Vein endothelial cell (primary cell): ENCODE data around the gene OR6C4. TPM values are rescaled to one million over a fixed set of nuclear protein-coding genes. Genes with fewer than 3 reads are reported as not detected.

Experiments used
- total RNA-seq: library from RNA; depleted of rRNA; stranded (reverse); fragments of >200 nt; gene quantifications from 2 replicates; pipeline ENCODE4 v1.2.3, GENCODE V29; 2012

The OR6C4 gene
- not detected in 2 replicates for total RNA-seq

DNA sequence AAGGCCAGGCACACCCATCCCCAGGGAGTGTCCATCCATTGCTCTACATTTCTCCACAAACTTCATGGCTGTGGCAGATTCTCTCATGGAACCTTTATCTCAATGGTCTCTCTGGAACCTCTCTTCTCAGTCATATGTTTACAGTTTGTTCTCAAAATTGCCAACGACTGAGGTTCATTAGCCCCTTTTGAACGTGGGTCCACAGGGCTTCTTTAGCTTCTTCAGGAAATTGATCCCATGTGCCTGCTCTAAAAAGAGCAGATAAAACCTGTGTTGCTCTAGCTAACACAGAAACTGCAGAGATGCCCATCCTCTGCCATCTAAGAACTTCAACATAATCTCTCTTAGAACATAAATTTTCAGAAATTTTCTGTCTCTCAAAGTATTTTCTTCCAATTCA lies at the start of gene OR6C4:
OR6C4 (plus strand) TSS at position 301 of the 400 bp plus-strand sequence. CDS start 1,625 bp downstream, outside the sequence.

DNA sequence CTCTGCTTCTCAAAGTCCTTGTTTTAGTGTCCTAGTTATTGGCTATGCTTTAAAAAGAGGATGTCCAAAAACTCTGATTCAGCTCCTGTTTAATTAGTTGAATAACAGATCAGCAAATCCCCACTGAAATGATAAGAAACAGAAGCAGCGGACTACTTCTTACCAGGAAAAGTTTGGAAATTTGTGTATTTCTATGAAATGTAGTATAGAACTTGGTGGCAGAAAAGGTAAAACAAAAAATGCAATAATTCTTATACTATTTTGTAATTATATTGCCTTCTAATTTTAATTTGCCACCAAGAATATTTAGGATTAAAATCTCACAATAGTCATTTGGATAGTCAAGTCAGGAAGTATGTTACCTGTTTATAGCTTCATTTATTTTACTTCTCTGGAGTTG lies 22.8 kb downstream of the OR6C4 start, which contains the start of gene OR2AP1:
OR2AP1 (plus strand) TSS at position 301 of the 400 bp plus-strand sequence. CDS start 1,947 bp downstream, outside the sequence.

Other genes starting within 250 kb of the OR6C4 start
- gene OR6C1, start 235.3 kb upstream of the OR6C4 start, total RNA-seq, result not detected in 2 replicates
- gene OR6C3, start 218.9 kb upstream of the OR6C4 start, total RNA-seq, result not detected in 2 replicates
- gene OR6C75, start 186.6 kb upstream of the OR6C4 start, total RNA-seq, result not detected in 2 replicates
- not detected in 2 replicates for gene OR6C65, start 149.1 kb upstream of the OR6C4 start, total RNA-seq
- not detected in 2 replicates for gene OR6C76, start 123.3 kb upstream of the OR6C4 start, total RNA-seq
- not detected in 2 replicates for gene OR6C2, start 105.5 kb upstream of the OR6C4 start, total RNA-seq
- not detected in 2 replicates for gene OR6C70, start 79.5 kb upstream of the OR6C4 start, total RNA-seq
- gene OR6C68, start 57.2 kb upstream of the OR6C4 start, total RNA-seq, result not detected in 2 replicates
- not detected in 2 replicates for gene OR2AP1, start 22.9 kb downstream of the OR6C4 start, total RNA-seq
- not detected in 2 replicates for gene OR10P1, start 87.3 kb downstream of the OR6C4 start, total RNA-seq
- gene ITGA7, start 158.3 kb downstream of the OR6C4 start, total RNA-seq, result 0.48 TPM in 1 of 2 replicates, not detected in the other
- gene BLOC1S1, start 166.4 kb downstream of the OR6C4 start, total RNA-seq, result 43.1 and 55.0 TPM in 2 replicates
- 0.98 and 2.1 TPM in 2 replicates for gene RDH5, start 170.8 kb downstream of the OR6C4 start, total RNA-seq
- gene CD63, start 179.4 kb downstream of the OR6C4 start, total RNA-seq, result 804 and 998 TPM in 2 replicates
- 6.8 and 7.8 TPM in 2 replicates for gene GDF11, start 193.5 kb downstream of the OR6C4 start, total RNA-seq